Fibroblast of gingiva (primary cell): Measurements from ENCODE around the gene SOX5.

Experiments
- DNase-seq: peaks from one replicate; pipeline ENCODE4 v3.0.0-alpha.2; 2011; ENCODE audit warnings: low read depth

SOX5 gene

DNA sequence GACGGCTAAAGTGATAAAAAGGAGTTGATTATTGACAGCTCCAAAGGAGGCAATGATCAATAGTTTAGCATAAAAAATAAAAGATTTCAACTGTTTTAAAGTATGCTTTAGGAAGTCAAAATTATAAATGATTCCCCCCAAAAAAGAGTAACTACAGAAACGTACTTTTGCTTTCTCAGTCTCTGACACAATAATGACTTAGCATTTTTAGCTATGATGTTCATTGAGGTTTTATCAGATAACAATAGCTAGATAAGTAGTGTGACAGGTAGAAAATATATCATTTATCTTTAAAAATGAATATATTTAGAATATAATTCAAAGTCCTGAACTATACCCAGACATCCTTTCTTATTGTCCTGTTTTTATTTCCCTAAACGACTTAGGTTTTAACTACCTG lies 352.9 kb downstream of the SOX5 start:
- no peak for DNase-seq

DNA sequence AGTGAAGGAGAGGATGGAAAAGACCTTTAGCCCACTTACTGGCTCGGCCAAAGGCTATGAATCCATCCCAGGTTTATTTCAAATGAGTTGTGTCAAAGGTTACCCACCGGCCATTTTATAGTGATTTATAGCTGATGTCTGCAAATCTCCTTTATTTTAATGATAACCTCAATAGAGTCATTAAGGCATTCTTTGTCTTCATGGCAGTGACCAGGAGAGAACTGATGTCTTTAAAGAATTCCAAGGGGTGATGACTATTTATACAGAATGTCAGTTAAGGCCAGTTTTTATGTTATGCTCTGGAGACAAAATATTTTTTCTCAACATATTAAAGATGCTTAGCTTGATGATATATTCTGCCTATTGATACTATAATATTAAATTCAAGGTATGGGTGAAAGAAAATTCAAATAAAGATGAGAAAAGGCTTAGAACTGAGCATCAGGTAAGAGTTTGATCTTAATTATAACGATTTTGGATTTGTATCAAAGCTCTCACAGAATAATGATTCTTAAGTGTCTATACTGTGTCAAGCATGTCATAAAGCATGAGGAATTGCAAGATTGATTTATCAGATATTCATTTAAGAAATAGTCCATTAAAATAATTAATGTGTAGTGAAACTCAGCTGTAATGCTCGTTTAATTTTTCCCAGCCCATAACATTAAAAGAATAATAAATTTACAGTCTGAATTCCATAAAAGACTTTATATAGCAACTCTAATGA lies 361.5 kb downstream of the SOX5 start:
- no peak for DNase-seq

DNA sequence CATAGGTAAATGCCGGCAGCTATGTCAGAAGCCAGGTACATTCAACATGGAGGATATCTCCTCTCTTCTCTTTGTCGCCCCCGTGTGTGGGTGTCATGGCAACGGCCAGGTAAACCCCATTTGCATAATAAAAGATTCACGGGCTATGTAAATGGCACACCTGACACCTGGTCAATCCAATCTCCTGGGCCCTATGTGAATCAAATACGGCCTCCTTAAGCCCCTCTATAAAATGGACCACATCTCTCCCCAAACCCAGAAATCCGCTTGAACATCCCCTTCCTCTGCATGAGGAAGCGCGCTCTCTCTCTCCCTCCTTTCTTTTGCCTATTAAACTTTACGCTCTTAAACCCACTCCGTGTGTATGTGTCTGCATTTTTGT lies 363.7 kb downstream of the SOX5 start:
- no peak for DNase-seq

DNA sequence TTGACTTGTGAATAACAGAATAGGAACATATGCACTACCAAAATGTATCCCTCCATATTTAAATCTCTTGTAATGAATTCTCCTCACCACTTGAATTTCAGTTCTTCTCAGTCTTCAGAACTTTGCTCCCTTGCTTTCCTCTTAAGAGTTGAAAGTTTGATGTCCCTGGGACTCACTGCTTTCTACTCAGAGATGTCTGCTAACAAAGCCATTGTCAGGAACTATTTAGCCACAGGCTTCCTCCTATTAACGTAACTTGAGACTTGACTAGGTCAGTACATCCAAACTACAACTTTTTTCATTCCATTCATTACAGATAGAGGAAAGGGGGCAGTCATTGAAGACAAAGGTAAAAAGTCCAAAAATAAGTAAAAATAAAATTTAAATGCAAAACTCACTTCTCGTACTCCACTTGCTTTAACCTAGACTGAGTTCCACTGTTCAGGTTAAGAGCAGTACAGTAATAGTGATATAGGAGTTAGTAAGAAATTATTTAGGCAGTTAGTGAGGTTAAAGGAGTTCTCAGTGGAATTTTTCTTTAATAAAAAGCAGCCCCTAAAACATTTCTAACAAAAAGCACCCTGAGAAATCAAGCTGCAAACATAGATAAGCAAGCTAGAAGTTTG lies 364.2 kb downstream of the SOX5 start:
- no peak for DNase-seq

DNA sequence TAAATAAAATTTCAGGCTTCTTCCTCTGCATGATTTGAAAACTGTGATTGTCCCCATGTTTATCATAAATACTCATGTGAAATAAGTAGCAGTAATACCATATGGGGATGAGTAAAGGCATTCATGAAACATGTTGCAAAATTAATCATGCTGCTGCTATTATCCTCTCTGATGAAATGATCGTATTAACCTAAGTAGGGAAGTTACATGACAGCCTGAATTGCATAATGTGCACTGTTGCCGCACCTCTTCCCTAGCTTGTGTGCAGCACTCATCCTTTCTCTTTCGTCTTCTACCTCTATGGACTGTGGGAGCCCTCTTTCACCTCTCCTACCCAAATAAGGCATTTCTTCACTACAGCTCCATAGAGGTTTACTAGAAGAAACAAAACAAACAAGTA lies 367.6 kb downstream of the SOX5 start:
- no peak for DNase-seq

DNA sequence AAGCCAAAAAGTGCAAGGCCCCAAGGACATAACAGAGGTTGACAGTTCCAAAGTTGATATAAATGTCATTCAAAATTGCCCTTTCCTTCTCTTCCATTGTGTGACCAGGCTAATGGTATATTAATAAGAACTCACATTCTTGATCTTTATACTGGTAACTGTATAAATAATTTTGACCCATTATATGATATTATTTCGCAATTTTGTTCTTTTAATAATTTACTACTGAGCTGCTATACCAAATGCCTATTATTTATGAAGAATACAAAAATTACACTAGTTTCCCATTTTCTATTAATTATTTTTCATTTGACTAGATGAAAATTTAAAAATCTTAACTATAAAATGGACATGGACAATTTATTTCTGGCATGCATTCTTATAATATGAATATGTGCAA lies 370.2 kb downstream of the SOX5 start:
- DNase-seq: no peak

DNA sequence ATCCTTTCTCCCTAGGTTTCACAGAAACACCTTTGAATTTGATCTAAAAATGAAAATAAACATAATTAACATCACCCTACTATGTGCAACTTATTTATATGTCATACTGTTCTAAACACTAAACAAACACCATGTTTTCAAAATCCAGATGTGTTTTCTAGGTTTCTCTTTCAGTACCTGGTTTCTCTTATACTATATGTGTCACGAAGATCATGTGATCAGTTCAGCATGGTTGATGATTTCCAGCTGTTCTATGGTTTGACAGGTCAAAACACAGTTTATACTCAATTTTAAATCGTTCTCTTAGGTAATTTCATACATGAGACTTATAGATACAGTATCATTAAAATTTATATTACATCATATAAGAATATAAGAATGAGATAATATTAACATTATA lies 373.1 kb downstream of the SOX5 start:
- DNase-seq: no peak

DNA sequence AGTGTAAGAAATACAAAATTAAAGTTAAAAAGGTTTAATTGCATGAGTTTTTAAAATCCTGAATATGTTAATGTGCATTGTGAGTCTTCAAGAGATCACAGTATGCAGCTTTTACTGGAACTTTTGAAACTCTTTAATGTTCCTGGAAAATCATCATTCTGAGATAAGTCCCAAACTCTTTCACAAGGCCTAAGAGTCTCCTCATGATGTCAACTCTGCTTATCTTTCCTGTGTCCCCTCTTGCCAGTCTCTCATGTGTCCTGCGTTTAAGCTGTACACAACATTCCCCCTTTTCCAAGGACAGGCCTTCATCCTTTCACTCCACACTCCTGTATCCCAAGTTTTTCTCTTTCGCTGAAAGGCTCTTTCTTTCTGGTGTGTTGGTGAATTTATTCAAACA lies 380.1 kb downstream of the SOX5 start:
- no peak for DNase-seq

DNA sequence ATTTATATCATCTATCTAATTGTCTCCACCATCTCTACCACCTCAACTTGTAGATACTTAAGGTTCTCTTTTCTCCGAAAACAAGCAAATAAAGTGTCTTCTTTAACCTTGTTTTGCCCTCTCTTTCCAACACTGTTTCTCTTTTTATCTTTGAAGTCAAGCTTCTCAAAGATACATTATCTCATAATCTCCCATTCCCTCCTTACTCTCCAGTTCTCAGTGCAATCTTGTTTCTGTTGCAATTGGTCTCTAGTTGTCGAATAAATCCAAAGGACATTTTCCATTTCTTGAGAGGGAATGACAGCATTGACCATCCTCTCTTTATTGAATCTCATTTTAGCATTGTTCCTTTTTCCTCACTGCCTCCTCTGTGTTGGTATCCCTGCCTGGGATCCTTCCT lies 383.3 kb downstream of the SOX5 start:
- no peak for DNase-seq

DNA sequence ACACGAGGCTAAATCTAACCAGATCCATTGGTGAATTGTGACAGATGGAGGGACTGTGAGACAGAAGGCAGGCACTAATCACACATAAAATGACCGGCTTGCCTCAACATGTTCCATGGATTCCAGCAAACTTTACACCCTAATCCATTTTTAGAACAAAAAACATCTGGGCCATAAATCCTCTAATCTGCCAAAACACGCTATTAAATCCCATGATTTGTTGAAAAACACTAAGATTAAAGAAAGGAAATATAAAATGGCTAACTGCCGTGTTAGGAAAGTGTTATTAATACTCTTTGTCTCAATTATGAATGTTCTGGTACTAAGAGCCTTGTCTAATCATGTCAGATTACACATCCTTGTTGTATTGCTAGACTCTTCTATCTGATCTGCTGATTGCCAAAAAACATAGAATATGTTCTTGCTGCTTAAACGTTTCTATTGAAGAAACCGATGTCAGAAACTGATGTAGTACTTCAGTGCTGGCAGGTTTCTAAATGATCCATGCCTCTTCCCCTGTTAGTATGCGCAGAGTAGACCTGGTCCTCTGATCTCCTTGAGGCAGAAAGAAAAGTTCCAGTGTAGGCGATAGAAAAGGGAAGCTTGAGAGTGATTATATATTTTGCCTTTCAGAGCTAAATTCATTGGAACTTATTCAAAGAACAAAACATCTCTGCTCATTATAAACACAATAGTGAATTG lies 384.9 kb downstream of the SOX5 start:
- no peak for DNase-seq

DNA sequence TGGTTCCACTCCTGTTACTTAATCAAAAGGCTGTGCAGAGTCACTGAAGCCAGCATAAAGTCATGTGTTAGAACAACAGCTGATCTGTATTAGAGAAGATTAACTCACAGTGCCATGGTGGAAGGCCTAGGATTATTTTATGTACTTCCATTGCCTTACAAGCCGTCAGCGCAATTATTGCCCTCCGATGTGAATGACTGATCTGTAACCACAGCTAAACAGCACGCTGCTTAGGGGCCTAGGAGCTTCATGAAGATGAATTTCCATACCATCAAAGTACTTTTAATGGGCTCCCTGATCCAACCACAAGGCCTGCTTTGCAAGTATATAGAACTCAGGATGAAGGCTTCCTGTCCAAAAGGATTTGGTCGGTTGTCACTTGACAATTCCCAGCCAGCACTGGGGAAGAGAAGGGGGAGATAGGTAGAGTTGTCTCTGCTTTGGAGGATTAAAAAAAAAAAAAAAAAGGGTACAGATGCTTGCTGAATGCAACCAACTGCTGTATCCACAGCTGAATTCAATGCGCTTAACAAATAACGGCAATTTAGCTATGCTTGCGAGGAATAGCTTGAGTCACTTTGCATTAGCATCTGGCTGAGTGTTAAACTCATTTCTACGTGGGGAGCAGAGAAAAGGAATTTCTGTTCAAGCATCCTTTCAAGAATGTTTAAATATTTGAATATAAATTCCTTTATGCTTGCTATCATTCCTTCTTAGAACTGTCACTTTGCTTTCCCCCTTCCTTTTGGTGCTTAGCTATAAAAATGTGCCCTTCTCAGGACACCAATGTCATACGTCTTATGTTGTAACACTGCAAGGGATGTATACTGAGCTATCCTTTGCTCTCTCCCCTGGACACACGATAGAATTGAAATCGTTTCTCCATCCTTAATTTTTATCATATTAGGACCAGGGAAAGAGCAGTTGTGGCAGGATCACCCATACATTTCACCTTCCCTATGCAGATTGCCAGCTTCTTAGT lies 387.8 kb downstream of the SOX5 start:
- DNase-seq: peak; percentile 15

DNA sequence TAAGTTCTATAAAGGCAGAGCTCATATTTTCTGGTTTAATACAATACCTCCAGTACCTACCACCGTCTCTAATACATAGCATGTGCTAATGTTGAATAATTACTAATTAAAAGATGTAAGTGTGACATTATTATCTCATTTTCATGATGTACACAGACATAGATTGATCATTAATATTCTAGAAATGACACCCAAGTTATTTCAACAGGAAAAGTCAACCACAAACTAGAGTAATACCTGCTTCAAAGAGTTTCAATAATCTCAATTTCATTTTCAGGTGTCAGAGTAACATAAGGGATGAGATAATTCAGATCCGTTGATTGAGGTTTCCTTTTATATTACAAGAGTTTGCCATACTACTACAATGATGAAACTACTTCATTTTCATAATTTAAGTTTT lies 388.9 kb downstream of the SOX5 start:
- no peak for DNase-seq

DNA sequence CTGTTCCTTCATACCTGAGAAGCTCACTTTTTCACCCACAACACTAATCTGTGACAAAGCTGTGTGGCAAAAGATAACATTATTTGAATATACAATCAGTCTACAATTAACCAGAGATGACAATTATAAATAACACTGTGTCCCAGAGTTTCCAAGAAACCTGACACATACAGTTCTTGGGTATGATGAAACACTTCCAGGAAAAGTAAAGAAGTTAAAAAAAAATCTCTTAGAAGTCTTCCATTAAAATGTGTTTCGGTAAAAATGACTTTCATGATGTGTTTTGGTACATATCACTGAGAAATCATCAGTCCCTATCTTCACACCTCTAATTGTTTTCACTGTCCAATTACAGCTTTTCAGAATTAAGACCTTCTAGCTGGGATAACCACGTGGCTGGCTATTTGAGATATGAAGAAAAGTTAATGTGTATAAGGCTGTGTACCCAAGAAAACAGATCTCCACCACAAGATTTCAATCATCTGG lies 390.2 kb downstream of the SOX5 start:
- DNase-seq: no peak

DNA sequence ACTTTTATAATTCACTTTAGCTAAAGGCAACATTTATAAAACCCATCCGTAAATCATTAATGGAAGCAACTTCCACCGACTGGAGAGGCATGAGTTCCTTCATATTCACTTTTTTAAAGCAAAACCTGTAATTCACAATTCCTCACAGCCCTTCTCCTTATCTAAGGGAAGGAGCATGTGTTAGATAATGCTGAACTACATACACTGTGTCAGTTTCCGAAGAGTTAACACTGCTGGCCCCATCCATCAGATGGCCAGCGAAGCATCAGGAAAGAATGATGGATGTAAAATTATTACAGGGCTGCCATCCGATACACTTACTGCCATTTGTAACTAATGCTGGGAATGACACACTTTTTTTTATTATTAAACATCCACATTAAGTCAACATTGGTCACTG lies 392.8 kb downstream of the SOX5 start:
- no peak for DNase-seq

DNA sequence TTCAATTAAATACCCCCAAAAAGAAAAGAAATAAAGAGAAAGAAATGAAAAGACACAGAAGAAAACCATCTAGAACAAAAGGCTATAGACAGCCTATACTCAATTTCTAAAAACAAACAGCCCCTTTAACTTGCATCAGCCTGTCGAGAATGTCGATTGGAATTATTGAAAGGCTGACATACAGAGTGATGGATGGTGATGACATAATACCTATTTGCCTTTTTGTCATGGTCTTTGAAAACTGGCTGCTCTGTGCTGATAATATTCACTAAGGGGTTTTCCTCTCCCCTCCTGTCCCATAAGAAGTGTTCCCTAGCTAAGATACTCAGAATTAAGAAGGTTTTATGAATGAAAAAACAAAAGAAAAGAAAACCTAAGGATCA lies 393.7 kb downstream of the SOX5 start:
- no peak for DNase-seq

DNA sequence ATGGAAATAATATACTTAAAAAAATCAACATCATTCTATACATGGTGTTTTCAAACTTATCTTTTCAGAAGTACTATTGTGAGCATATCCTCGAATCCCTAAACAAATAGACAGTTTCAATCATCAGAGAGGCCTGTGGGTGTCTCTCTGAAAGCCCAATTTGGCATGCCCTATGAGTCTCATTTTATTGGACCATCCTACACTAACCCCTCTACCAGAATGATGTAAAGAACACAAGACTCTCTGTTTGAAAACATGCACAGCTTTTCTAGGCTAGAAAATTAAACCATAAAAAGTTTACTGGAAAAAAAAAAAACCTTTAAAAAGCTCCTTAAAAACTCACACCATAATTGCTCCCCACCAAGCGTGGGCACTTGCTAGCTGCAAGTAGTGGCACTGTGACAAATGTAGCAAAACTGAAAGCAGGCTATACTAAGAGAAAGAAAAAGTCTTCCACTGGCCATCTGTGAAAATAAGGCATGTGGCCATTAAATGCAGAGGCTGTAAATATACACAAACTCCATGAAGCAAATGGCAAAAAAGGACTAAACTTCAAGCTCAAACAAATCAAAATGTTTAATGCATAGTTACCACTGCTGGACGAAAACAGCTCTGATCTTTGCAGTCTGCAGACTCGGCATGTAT lies 394.2 kb downstream of the SOX5 start:
- no peak for DNase-seq

DNA sequence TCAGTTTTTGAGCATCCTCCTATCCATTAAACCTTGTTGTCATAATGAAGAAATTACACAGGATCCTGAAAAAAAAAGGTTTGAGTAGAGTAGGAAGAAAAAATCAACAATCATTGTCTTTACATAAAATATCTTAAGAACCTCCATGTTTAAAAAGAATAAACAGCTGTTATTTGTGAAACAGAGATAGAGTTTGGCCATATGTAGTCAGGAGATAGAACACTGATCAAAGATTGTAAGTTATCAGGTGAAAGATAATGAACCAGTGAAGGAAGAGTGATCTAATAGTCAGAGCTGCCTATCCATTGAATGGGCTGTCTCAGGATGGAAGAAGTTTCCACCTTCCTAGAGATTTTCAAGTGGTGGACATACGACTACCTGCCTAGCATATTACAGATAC lies 397.1 kb downstream of the SOX5 start:
- no peak for DNase-seq

DNA sequence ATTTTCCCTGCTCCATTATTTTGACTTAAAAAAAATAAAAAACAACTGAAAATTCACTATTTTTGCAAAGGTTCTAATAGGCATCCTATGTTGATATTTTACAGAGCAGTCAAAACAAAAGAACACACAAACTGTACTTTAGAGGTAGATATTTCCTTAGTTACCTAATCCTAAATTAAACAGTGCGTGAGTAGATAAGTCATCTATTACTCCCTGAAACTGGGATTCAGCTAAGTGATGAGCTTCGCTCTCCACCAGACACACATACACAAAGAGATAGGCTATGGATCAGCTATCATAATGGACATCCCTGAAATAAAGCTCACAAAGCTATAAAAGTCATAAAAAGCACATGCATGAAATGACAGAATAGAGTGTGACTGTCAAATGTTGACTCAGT lies 398.7 kb downstream of the SOX5 start:
- DNase-seq: no peak

DNA sequence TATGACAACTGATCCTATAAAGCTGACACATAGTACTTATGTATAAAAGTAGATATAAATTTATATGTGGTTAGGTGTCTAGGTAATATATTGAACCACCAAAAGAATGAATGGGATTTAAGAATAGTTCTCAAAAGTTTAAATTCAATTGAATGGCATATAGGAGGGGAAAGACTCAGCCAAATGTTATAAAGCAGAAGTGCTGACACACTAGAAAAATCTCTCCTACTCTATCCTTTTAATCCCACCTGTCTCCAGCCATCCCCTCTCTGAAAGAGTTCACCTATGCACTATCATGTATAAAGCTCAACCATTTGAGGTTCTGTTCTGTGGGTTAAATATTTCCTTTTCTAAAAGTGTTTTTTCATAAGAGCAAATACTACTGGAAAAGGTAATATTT lies 400.7 kb downstream of the SOX5 start:
- DNase-seq: no peak

DNA sequence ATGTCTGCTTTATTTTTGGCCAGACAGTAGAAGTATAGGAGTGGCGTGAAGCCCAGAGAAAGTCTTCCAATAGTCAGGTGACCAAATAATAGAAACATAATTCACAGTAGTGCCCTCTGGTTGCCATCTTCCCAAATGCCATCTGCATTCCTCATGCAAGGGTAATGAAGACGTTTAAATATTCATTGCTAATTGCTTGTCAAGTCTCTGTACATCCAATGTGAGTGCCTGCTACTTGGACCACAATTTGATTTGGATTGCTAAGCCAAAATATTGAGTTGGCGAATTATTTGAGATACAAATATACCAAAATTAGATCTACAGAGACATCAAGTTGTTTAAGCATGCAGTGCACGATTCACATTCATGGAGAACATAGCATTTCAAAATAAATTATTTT lies 402.7 kb downstream of the SOX5 start:
- DNase-seq: no peak

DNA sequence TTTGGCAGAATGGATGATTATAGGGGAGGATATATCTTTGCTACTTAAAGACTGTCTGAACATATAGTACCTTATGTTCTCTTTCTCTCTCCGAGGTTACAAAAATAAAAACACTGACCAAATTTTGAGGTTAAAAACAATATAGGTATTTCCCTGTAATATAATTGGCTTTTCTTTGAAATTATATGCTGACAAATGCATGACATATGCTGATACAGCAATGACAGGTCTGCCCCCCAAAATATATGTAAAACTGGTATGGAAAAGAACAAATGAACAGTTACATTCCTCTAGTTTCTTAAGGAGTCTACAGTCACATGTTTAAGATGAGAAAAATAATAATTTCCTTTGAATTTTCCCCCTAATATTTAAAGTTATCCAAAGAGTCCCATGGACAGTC lies 405.7 kb downstream of the SOX5 start:
- no peak for DNase-seq

DNA sequence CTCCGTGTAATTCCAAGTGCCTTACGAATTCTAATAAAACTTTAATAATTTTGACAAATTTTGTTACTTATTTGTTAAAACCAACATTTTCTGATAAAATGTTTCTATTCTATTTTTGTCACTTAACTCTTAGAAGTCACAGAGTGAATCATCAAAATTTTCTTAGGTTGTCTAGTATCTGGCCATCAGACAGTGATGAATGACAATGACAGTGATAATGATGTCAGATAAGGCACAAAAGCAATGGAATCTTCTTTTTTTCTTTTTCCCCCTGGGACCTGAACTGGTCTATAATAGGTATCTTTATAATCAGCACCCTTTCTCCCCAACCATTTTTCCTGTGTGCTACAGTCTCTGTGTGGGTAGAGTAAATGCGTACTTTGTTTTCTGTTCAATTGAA lies 407.3 kb downstream of the SOX5 start:
- DNase-seq: no peak
